Measurements from ENCODE around the gene ARMC12.

DNA sequence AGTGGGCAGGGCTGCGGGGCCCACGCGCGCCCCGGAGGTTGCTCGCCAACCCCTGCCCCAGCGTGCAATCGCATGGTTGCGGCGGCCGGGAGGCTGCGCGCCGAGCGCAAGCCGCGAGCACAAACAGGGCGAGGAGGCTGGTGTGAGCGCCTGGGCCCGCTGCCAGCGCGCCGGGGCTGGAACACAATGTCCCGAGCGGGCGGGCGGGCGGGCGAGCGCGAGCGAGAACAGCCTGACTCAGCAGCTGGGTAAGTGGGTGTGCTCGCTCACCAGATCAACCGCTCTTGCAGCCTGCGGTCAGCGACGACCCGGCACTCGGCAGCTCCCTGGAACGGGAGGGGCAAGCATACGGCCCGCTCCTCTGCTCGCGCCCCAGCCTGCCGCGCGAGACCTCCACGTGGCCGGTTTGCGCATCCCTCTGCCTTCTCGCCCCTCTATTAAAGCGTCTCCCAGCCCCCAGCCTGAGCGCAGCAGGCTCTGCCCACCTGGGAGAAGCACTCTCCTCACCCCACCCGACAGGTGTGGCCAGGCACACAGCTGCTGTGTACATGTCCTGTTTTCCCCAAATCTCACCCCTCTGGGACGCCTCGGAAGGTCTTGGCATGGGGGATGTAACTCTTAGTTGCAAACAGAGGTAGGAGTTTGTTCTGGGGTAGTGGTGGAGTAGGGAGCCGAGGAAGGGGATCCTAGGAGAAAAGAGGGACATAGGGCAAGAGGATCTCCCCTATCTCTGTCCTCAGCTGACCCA, 8.7 kb upstream of the ARMC12 start:
- no peak for TF ChIP-seq CTCF (IDR thresholded peaks at IDR 0.05; ENCODE audit: low read depth, low read length, poor library complexity, severe bottlenecking)
- no peak for TF ChIP-seq EZH2phosphoT487 (IDR thresholded peaks at IDR 0.05; ENCODE audit: borderline replicate concordance, low read length)
